ENCODE data around the gene GAL.
"Not testable (repeated sequence)": the region's sequence is repeated elsewhere in the genome, so short reads cannot be mapped to it uniquely, and the experiment has no call there.

The GAL gene

GRCh38 chr11:68684385-68685356 is at the start of gene GAL:
Gene GAL, plus strand, starts transcription at chr11:68684544. Its CDS starts 380 bp downstream, at chr11:68684924.
- Histone ChIP-seq H2AFZ (ENCODE audit: low read depth, low read length, severe bottlenecking) (no peak within 1 kb of the TSS), H3K36me3 (ENCODE audit: low read length) (no peaks in the 10 kb centered on the region), H3F3A (ENCODE audit: insufficient read depth) (no peaks in the 10 kb centered on the region), H3K27ac (ENCODE audit: low read depth, low read length) (no peak within 1 kb of the TSS), H3K9ac (ENCODE audit: low read length) (no peak within 1 kb of the TSS), H4K20me1 (ENCODE audit: low read depth, low read length) (no peaks in the 10 kb centered on the region), H3K4me2 (ENCODE audit: low read depth, low read length, poor library complexity, severe bottlenecking) (no peak within 1 kb of the TSS), H3K9me2 (replicated peaks; ENCODE audit: insufficient read depth, low read length) (no peaks in the 10 kb centered on the region), H3K79me2 (ENCODE audit: insufficient read depth, low read length) (no peaks in the 10 kb centered on the region), H3K4me3 (ENCODE audit: insufficient read depth, low read length, poor library complexity, severe bottlenecking) (no peak within 1 kb of the TSS), H3K27me3 (ENCODE audit: low read length) (no peaks in the 10 kb centered on the region; the same call in 1 of the 2 replicates), H3K9me3 (ENCODE audit: insufficient read depth, low read length) (no peaks in the 10 kb centered on the region)
- TF ChIP-seq CTCF (IDR thresholded peaks at IDR 0.05; ENCODE audit: insufficient read depth, low read length, poor library complexity, severe bottlenecking) (no peak), EZH2phosphoT487 (conservative IDR thresholded peaks at IDR 0.05; ENCODE audit: low read length) (no peak)

GRCh38 chr11:68634606-68635005 is 49.7 kb upstream of the GAL start:
- H3K27ac ChIP-seq (ENCODE audit: low read depth, low read length); H4K20me1 ChIP-seq (ENCODE audit: low read depth, low read length); H3K4me2 ChIP-seq (ENCODE audit: low read depth, low read length, poor library complexity, severe bottlenecking); H3K36me3 ChIP-seq (ENCODE audit: low read length); H2AFZ ChIP-seq (ENCODE audit: low read depth, low read length, severe bottlenecking); H3F3A ChIP-seq (ENCODE audit: insufficient read depth); H3K79me2 ChIP-seq (ENCODE audit: insufficient read depth, low read length); H3K9ac ChIP-seq (ENCODE audit: low read length); H3K9me2 ChIP-seq (replicated peaks; ENCODE audit: insufficient read depth, low read length); H3K4me3 ChIP-seq (ENCODE audit: insufficient read depth, low read length, poor library complexity, severe bottlenecking); H3K27me3 ChIP-seq (ENCODE audit: low read length); H3K9me3 ChIP-seq (ENCODE audit: insufficient read depth, low read length): not testable (repeated sequence)

- H3F3A ChIP-seq (ENCODE audit: insufficient read depth); H4K20me1 ChIP-seq (ENCODE audit: low read depth, low read length); H3K9me2 ChIP-seq (replicated peaks; ENCODE audit: insufficient read depth, low read length); H3K4me3 ChIP-seq (ENCODE audit: insufficient read depth, low read length, poor library complexity, severe bottlenecking); H3K79me2 ChIP-seq (ENCODE audit: insufficient read depth, low read length); H3K9ac ChIP-seq (ENCODE audit: low read length); H2AFZ ChIP-seq (ENCODE audit: low read depth, low read length, severe bottlenecking); H3K9me3 ChIP-seq (ENCODE audit: insufficient read depth, low read length); H3K27ac ChIP-seq (ENCODE audit: low read depth, low read length); H3K4me2 ChIP-seq (ENCODE audit: low read depth, low read length, poor library complexity, severe bottlenecking); H3K36me3 ChIP-seq (ENCODE audit: low read length); H3K27me3 ChIP-seq (ENCODE audit: low read length): not testable (repeated sequence)
These were observed 49.2 kb upstream of the GAL start for GRCh38 chr11:68635172-68635571.

GRCh38 chr11:68635883-68636282 is 48.5 kb upstream of the GAL start:
- not testable (repeated sequence) for H3K36me3 ChIP-seq (ENCODE audit: low read length); H3K79me2 ChIP-seq (ENCODE audit: insufficient read depth, low read length); H3K4me3 ChIP-seq (ENCODE audit: insufficient read depth, low read length, poor library complexity, severe bottlenecking); H3K9me2 ChIP-seq (replicated peaks; ENCODE audit: insufficient read depth, low read length); H3K27ac ChIP-seq (ENCODE audit: low read depth, low read length); H4K20me1 ChIP-seq (ENCODE audit: low read depth, low read length); H3K9me3 ChIP-seq (ENCODE audit: insufficient read depth, low read length); H2AFZ ChIP-seq (ENCODE audit: low read depth, low read length, severe bottlenecking); H3K27me3 ChIP-seq (ENCODE audit: low read length); H3F3A ChIP-seq (ENCODE audit: insufficient read depth); H3K9ac ChIP-seq (ENCODE audit: low read length); H3K4me2 ChIP-seq (ENCODE audit: low read depth, low read length, poor library complexity, severe bottlenecking)

- H3K9me2 ChIP-seq (replicated peaks; ENCODE audit: insufficient read depth, low read length); H3K4me2 ChIP-seq (ENCODE audit: low read depth, low read length, poor library complexity, severe bottlenecking); H2AFZ ChIP-seq (ENCODE audit: low read depth, low read length, severe bottlenecking); H3K27me3 ChIP-seq (ENCODE audit: low read length); H3K27ac ChIP-seq (ENCODE audit: low read depth, low read length); H3K36me3 ChIP-seq (ENCODE audit: low read length); H3K9ac ChIP-seq (ENCODE audit: low read length); H3K4me3 ChIP-seq (ENCODE audit: insufficient read depth, low read length, poor library complexity, severe bottlenecking); H3K79me2 ChIP-seq (ENCODE audit: insufficient read depth, low read length); H3F3A ChIP-seq (ENCODE audit: insufficient read depth); H3K9me3 ChIP-seq (ENCODE audit: insufficient read depth, low read length); H4K20me1 ChIP-seq (ENCODE audit: low read depth, low read length): not testable (repeated sequence)
These were observed 45.0 kb upstream of the GAL start for GRCh38 chr11:68639322-68639721.
